Left lung (tissue), 10 donors: ENCODE measurements around the gene TELO2. TPM values are rescaled to one million over a fixed set of nuclear protein-coding genes. Genes with fewer than 3 reads are reported as not detected.

Source experiments
- ATAC-seq: fragments of 200-7000 bp; cut with Tn5 transposase; one replicate; pipeline ENCODE4 v1.9.1; 2020; ENCODE audit warnings: moderate library complexity
- DNase-seq, 4 donors: peaks; one replicate each; pipeline ENCODE4 v3.0.0-alpha.2; 2013 to 2020
- H3K27ac ChIP-seq, 2 donors: fragments of 200-600 bp; sonication (generic) in 1 of 2; one replicate each; pipeline versions ENCODE4 v1.5.0 to v1.8.0; 2020 to 2021
- H3K27me3 ChIP-seq, 2 donors: fragments of 200-600 bp; sonication (generic) in 1 of 2; one replicate each; pipeline versions ENCODE4 v1.5.0 to v1.8.0; 2020 to 2021
- H3K36me3 ChIP-seq, 2 donors: fragments of 200-600 bp; sonication (generic) in 1 of 2; one replicate each; pipeline versions ENCODE4 v1.5.0 to v1.8.0; 2020 to 2021
- H3K4me1 ChIP-seq, 2 donors: fragments of 200-600 bp; one replicate each; pipeline ENCODE4 v1.8.0; 2021
- H3K4me3 ChIP-seq, 2 donors: fragments of 200-600 bp; sonication (generic) in 1 of 2; one replicate each; pipeline versions ENCODE4 v1.5.0 to v1.8.0; 2020 to 2021; ENCODE audit warnings: mild to moderate bottlenecking in 1 of 2
- H3K9me3 ChIP-seq, 2 donors: fragments of 200-600 bp; sonication (generic) in 1 of 2; one replicate each; pipeline versions ENCODE4 v1.5.0 to v1.8.0; 2020 to 2021
- CTCF ChIP-seq, 2 donors: fragments of 200-600 bp; sonication (generic) in 1 of 2; IDR thresholded peaks; one replicate each; pipeline versions ENCODE4 v1.5.0 to v1.8.0; 2021; ENCODE audit warnings: antibody characterized with exemption in 2 of 2
- intact Hi-C, 2 donors: fragments of 100-400 bp; cut with DNase I; formaldehyde crosslinking; loops; one replicate each; pipeline versions ENCODE4 v1.11.2 to v1.14.2; 2022
- polyA plus RNA-seq, 6 donors: library from polyadenylated mRNA; unstranded; fragments of 120-200 nt; gene quantifications; one replicate each; pipeline ENCODE4 v1.2.1, GENCODE V29; 2013; ENCODE audit not compliant: insufficient read length in 6 of 6
- total RNA-seq, 2 donors: library from RNA; stranded (reverse); fragmentation: NEBNext Ultra II Directional; extraction: Animal tissue kit (Norgen Biotek cat#: 25700); gene quantifications; one replicate each; pipeline ENCODE4 v1.2.1, GENCODE V29; 2021
- donor health status: DM: no; HTN: yes; CAD: no.
- donor health status: DM: no; HTN: no; CAD: no.

TELO2 gene
- total and polyA plus RNA-seq, 8 donors: 24.5 to 49.1 (median 35.1) TPM

- H3K9me3 ChIP-seq: no peaks in the 10 kb centered on the region
- peaks cover 0 to 52% of the 10 kb centered on the region in 2 donors for H3K4me1 ChIP-seq
- TF ChIP-seq CTCF (IDR thresholded peaks at IDR 0.05): no peak
- peak overlapping the region; percentile 48 to 82 for H3K27ac ChIP-seq
- H3K4me3 ChIP-seq: peak overlapping the region in 1 of 2 donors; percentile 54
- ATAC-seq: no peak
- peaks cover 0 to 20% of the 10 kb centered on the region in 2 donors for H3K27me3 ChIP-seq
- peaks cover 0 to 68% of the 10 kb centered on the region in 2 donors for H3K36me3 ChIP-seq
- DNase-seq: peak in 1 of 4 donors; percentile 65
- intact Hi-C loops: no loop called here
Observed at GRCh38 chr16:1537763-1538289, 44.7 kb downstream of the TELO2 start.

GRCh38 chr16:1538804-1539520, 45.8 kb downstream of the TELO2 start:
- no peaks in the 10 kb centered on the region for H3K9me3 ChIP-seq
- peaks cover 6 to 64% of the 10 kb centered on the region in 2 donors for H3K4me1 ChIP-seq
- peaks cover 0 to 10% of the 10 kb centered on the region in 2 donors for H3K27me3 ChIP-seq
- no peak for ATAC-seq
- peak overlapping the region in 1 of 2 donors; percentile 82 for H3K27ac ChIP-seq
- H3K4me3 ChIP-seq: no peak overlapping the region
- intact Hi-C loops: no loop called here
- peaks cover 0 to 69% of the 10 kb centered on the region in 2 donors for H3K36me3 ChIP-seq
- DNase-seq: peak in 1 of 4 donors; percentile 74
- TF ChIP-seq CTCF (IDR thresholded peaks at IDR 0.05): no peak

- Histone ChIP-seq H3K4me3 (no peak overlapping the region), H3K27ac (no peak overlapping the region), H3K27me3 (peaks cover 0 to under 1% of the 10 kb centered on the region in 2 donors), H3K9me3 (no peaks in the 10 kb centered on the region), H3K36me3 (peaks cover 0 to 69% of the 10 kb centered on the region in 2 donors), H3K4me1 (peaks cover 6 to 72% of the 10 kb centered on the region in 2 donors)
- no peak for TF ChIP-seq CTCF (IDR thresholded peaks at IDR 0.05)
- no peak for ATAC-seq
- peak in 1 of 4 donors; percentile 72 for DNase-seq
- intact Hi-C loops: no loop called here
Observed at GRCh38 chr16:1539720-1540555, 46.8 kb downstream of the TELO2 start.

GRCh38 chr16:1540556-1540855, 47.3 kb downstream of the TELO2 start:
- intact Hi-C loops: no loop called here
- no peak for DNase-seq
- no peak for ATAC-seq
- Histone ChIP-seq H3K36me3 (peaks cover 0 to 69% of the 10 kb centered on the region in 2 donors), H3K27ac (no peak overlapping the region), H3K4me3 (no peak overlapping the region), H3K9me3 (no peaks in the 10 kb centered on the region), H3K4me1 (peaks cover 6 to 78% of the 10 kb centered on the region in 2 donors), H3K27me3 (no peaks in the 10 kb centered on the region)
- no peak for TF ChIP-seq CTCF (IDR thresholded peaks at IDR 0.05)
